B cell (primary cell): Measurements from ENCODE around the gene RNFT2. TPM values are rescaled to one million over a fixed set of nuclear protein-coding genes. Genes with fewer than 3 reads are reported as not detected.
A peak's percentile ranks its signal among the peaks of the same experiment; 100 is the strongest.

ENCODE experiments used
- ATAC-seq: fragments of 200-7000 bp; cut with Tn5 transposase; one replicate; pipeline ENCODE4 v1.10.0; 2021; ENCODE audit warnings: low read depth, mild to moderate bottlenecking, moderate number of reproducible peaks, moderate library complexity
- CTCF ChIA-PET: fragments of 350-600 bp; sonication (Branson Sonifier 250); formaldehyde crosslinking; loops from one replicate; lab custom pipeline; 2021; ENCODE audit warnings: antibody characterized with exemption, inconsistent platforms; lab: Charles Lee
- POLR2A ChIA-PET: fragments of 350-600 bp; sonication (Branson Sonifier 250); formaldehyde crosslinking; loops from one replicate; lab custom pipeline; 2021; ENCODE audit warnings: antibody characterized with exemption; lab: Charles Lee
- DNase-seq: peaks from one replicate; pipeline ENCODE4 v3.0.0; 2013
- H2AFZ ChIP-seq: 2 replicates; pipeline ENCODE4 v1.6.1; 2012; ENCODE audit warnings: mild to moderate bottlenecking, low read depth, low read length; ENCODE audit not compliant: insufficient read depth, poor library complexity, severe bottlenecking
- H3K27ac ChIP-seq, 2 donors: 1 replicate in 1 of 2; 2 replicates in 1 of 2; pipeline ENCODE4 v1.5.1; 2012 to 2013; ENCODE audit warnings: low read length in 2 of 2, mild to moderate bottlenecking in 2 of 2, moderate library complexity in 1 of 2
- H3K27me3 ChIP-seq, 4 experiments: fragments of 200-600 bp in 1 of 4; sonication (generic) in 1 of 4; replicated peaks in 1 of 4; 1 replicate in 2 of 4; 2 replicates in 2 of 4; pipeline versions ENCODE4 v1.6.1 to v1.7.0; 2013 to 2016; ENCODE audit warnings: low read length in 3 of 4, mild to moderate bottlenecking in 2 of 4, mixed read lengths in 1 of 4, moderate library complexity in 1 of 4; ENCODE audit not compliant: insufficient read depth in 4 of 4, control insufficient read depth in 3 of 4; ENCODE audit errors: control extremely low read depth in 1 of 4
- H3K36me3 ChIP-seq, 2 experiments: replicated peaks in 1 of 2; 1 replicate in 1 of 2; 2 replicates in 1 of 2; pipeline versions ENCODE4 v1.6.1 to v1.7.1; 2013; ENCODE audit warnings: low read length in 1 of 2; ENCODE audit not compliant: insufficient read depth in 2 of 2, control insufficient read depth in 1 of 2; ENCODE audit errors: control extremely low read depth in 1 of 2, extremely low read depth in 1 of 2
- H3K4me1 ChIP-seq, 2 donors: fragments of 200-600 bp in 1 of 2; sonication (generic) in 1 of 2; 1 replicate in 1 of 2; 2 replicates in 1 of 2; pipeline versions ENCODE4 v1.5.1 to v1.6.1; 2013 to 2017; ENCODE audit warnings: low read length in 2 of 2; ENCODE audit not compliant: control insufficient read depth in 2 of 2, insufficient read depth in 2 of 2
- H3K4me2 ChIP-seq: replicated peaks from 2 replicates; pipeline ENCODE3; 2012; ENCODE audit warnings: mild to moderate bottlenecking, low read depth, low read length; ENCODE audit not compliant: poor library complexity, severe bottlenecking
- H3K4me3 ChIP-seq, 5 experiments: fragments of 200-600 bp in 1 of 5; sonication (generic) in 1 of 5; 1 replicate in 3 of 5; 2 replicates in 2 of 5; pipeline versions ENCODE4 v1.5.1 to v1.7.0; 2011 to 2016; ENCODE audit warnings: low read length in 4 of 5, mild to moderate bottlenecking in 4 of 5, low read depth in 2 of 5, control low read depth in 1 of 5, moderate library complexity in 1 of 5; ENCODE audit not compliant: insufficient read depth in 1 of 5; ENCODE audit errors: control extremely low read depth in 1 of 5, extremely low read depth in 1 of 5
- H3K79me2 ChIP-seq: fragments of 200-600 bp; sonication (generic); one replicate; pipeline ENCODE4 v1.6.0; 2016; ENCODE audit warnings: low read length; ENCODE audit not compliant: control insufficient read depth, insufficient read depth
- H3K9ac ChIP-seq: fragments of 200-600 bp; sonication (generic); 2 replicates; pipeline ENCODE4 v1.6.1; 2017; ENCODE audit warnings: mild to moderate bottlenecking, low read length, moderate library complexity
- H3K9me3 ChIP-seq, 3 donors: one replicate each; pipeline versions ENCODE4 v1.6.1 to v1.7.1; 2013; ENCODE audit warnings: low read length in 2 of 3; ENCODE audit not compliant: control insufficient read depth in 2 of 3, insufficient read depth in 1 of 3; ENCODE audit errors: control extremely low read depth in 1 of 3
- H4K20me1 ChIP-seq: 2 replicates; pipeline ENCODE4 v1.6.0; 2012; ENCODE audit warnings: mild to moderate bottlenecking, low read length; ENCODE audit not compliant: insufficient read depth, control insufficient read depth, poor library complexity, severe bottlenecking
- H3K27ac Mint-ChIP-seq: one replicate; pipeline ENCODE4 v1.8.0; 2021; ENCODE audit warnings: mixed read lengths
- H3K27me3 Mint-ChIP-seq: one replicate; pipeline ENCODE4 v1.8.0; 2021; ENCODE audit warnings: mixed read lengths
- H3K4me1 Mint-ChIP-seq: one replicate; pipeline ENCODE4 v1.8.0; 2021; ENCODE audit warnings: mixed read lengths
- H3K4me3 Mint-ChIP-seq: one replicate; pipeline ENCODE4 v1.8.0; 2021; ENCODE audit warnings: mixed read lengths
- H3K9me3 Mint-ChIP-seq: one replicate; pipeline ENCODE4 v1.8.0; 2022; ENCODE audit warnings: mixed read lengths; ENCODE audit not compliant: insufficient read depth
- EZH2 ChIP-seq: IDR thresholded peaks from 2 replicates; pipeline ENCODE4 v1.6.1; 2012; ENCODE audit warnings: borderline replicate concordance, low read depth, mild to moderate bottlenecking, moderate library complexity, low read length; ENCODE audit not compliant: insufficient read depth, poor library complexity, severe bottlenecking
- WGBS: methylation state at CpG from one replicate; pipeline ENCODE4 v1.1.5; 2013; ENCODE audit warnings: missing lambda C conversion rate; ENCODE audit not compliant: insufficient coverage; 5-methylcytosine and 5-hydroxymethylcytosine counted together
- intact Hi-C: fragments of 100-400 bp; cut with micrococcal nuclease; formaldehyde crosslinking; loops from one replicate; pipeline ENCODE4 v1.10.0; 2022
- polyA plus RNA-seq: library from polyadenylated mRNA; depleted of rRNA; stranded (reverse); fragments of >200 nt; gene quantifications from 2 replicates; pipeline ENCODE4 v1.2.3, GENCODE V29; 2012
- total RNA-seq, 2 donors: library from RNA; stranded (reverse); fragments of 120-200 nt in 1 of 2; gene quantifications; 1 replicate in 1 of 2; 2 replicates in 1 of 2; pipeline versions ENCODE4 v1.2.3 to v1.2.4, GENCODE V29; 2013 to 2022
- TF ChIP-seq, protein P1 (sequence below): fragments of 200-600 bp; IDR thresholded peaks from one replicate; pipeline ENCODE4 v1.8.0; 2022; ENCODE audit warnings: antibody characterized with exemption, mild to moderate bottlenecking

Gene RNFT2
- total and polyA plus RNA-seq, 2 donors (not counting 1 experiment from before 2014, with no cell fraction given): 5.2 to 18.2 TPM

DNA sequence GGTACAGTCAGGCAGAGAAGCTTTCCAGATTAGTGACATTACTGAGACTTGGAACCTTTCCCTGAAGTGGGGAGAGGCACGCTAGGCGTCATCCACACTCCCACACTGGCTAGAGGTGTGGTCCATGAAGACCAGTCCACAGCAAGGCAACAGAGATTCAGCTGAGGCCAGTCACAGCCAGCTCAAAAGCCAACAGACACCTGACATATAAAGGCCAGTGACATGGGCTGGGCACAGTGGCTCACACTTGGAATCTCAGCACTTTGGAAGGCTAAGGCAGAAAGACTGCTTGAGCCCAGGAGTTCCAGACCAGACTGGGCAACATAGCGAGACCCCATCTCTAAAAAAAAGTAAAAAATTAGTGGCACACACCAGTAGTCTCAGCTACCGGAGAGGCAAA lies 132.2 kb downstream of the RNFT2 start:
- POLR2A ChIA-PET: no interaction called here
- 83% methylated on average over 3 of the region's 4 CpGs for WGBS

GRCh38 chr12:116874324-116874995 lies 136.3 kb downstream of the RNFT2 start:
- no peak overlapping the region for H3K27ac ChIP-seq
- no peaks in the 10 kb centered on the region for H3K36me3 ChIP-seq
- H3K4me3 ChIP-seq: no peak overlapping the region
- no peak for ATAC-seq
- no peak for TF ChIP-seq EZH2
- TF ChIP-seq, protein P1, sequence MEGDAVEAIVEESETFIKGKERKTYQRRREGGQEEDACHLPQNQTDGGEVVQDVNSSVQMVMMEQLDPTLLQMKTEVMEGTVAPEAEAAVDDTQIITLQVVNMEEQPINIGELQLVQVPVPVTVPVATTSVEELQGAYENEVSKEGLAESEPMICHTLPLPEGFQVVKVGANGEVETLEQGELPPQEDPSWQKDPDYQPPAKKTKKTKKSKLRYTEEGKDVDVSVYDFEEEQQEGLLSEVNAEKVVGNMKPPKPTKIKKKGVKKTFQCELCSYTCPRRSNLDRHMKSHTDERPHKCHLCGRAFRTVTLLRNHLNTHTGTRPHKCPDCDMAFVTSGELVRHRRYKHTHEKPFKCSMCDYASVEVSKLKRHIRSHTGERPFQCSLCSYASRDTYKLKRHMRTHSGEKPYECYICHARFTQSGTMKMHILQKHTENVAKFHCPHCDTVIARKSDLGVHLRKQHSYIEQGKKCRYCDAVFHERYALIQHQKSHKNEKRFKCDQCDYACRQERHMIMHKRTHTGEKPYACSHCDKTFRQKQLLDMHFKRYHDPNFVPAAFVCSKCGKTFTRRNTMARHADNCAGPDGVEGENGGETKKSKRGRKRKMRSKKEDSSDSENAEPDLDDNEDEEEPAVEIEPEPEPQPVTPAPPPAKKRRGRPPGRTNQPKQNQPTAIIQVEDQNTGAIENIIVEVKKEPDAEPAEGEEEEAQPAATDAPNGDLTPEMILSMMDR: no peak
- H3K4me1 Mint-ChIP-seq: peaks cover 21% of the 10 kb centered on the region
- peaks cover 5% of the 10 kb centered on the region for H3K27me3 Mint-ChIP-seq
- H3K9ac ChIP-seq: no peak overlapping the region
- H3K27ac Mint-ChIP-seq: no peak overlapping the region
- ChIA-PET POLR2A (no interaction called here), CTCF (no interaction called here)
- H3K9me3 Mint-ChIP-seq: no peaks in the 10 kb centered on the region
- peaks cover 13 to 14% of the 10 kb centered on the region in 2 donors for H3K4me1 ChIP-seq
- no peak overlapping the region for H3K4me3 Mint-ChIP-seq
- 100% methylated on average over 3 of the region's 4 CpGs for WGBS
- H3K9me3 ChIP-seq: peaks cover 0 to 9% (median 0%) of the 10 kb centered on the region in 3 donors
- intact Hi-C loops: no loop called here
- no peak overlapping the region for H2AFZ ChIP-seq
- DNase-seq: no peak
- peaks cover 0 to 25% (median 10%) of the 10 kb centered on the region in 4 experiments for H3K27me3 ChIP-seq
- H3K79me2 ChIP-seq: peaks cover 10% of the 10 kb centered on the region
- no peak overlapping the region for H3K4me2 ChIP-seq
- no peaks in the 10 kb centered on the region for H4K20me1 ChIP-seq

More for the DNA sequence above, 132.2 kb downstream of the RNFT2 start:
- peaks cover 4% of the 10 kb centered on the region for H3K4me1 Mint-ChIP-seq
- peak overlapping the region; percentile 15 for H3K27ac Mint-ChIP-seq
- Histone ChIP-seq H2AFZ (no peak overlapping the region), H3K4me3 (no peak overlapping the region), H3K79me2 (peaks cover 5% of the 10 kb centered on the region), H4K20me1 (no peaks in the 10 kb centered on the region), H3K36me3 (no peaks in the 10 kb centered on the region), H3K9me3 (peaks cover 0 to 5% (median 0%) of the 10 kb centered on the region in 3 donors), H3K9ac (no peak overlapping the region), H3K27ac (no peak overlapping the region), H3K4me2 (no peak overlapping the region), H3K27me3 (peaks cover 0 to 4% (median 0%) of the 10 kb centered on the region in 4 experiments), H3K4me1 (no peaks in the 10 kb centered on the region)
- H3K27me3 Mint-ChIP-seq: no peaks in the 10 kb centered on the region
- no peak for DNase-seq
- no peak overlapping the region for H3K4me3 Mint-ChIP-seq
- ATAC-seq: no peak
- no peaks in the 10 kb centered on the region for H3K9me3 Mint-ChIP-seq
- CTCF ChIA-PET: interaction anchor here (1.0 to 1.4 kb wide), 2 partner anchors 9 to 12 kb away, joined by 3 to 4 read pairs; no protein-coding TSS in a partner anchor
- TF ChIP-seq, protein P1: no peak
- TF ChIP-seq EZH2: no peak
- intact Hi-C loops: no loop called here
